NCI-H2227 (cell line): Measurements from ENCODE around the gene MROH2A.
A peak's percentile ranks its signal among the peaks of the same experiment; 100 is the strongest.

Experiments
- DNase-seq: peaks from one replicate; lab custom pipeline; 2025; ENCODE audit not compliant: unreplicated experiment; lab: John Stamatoyannopoulos, UW

MROH2A gene

DNA sequence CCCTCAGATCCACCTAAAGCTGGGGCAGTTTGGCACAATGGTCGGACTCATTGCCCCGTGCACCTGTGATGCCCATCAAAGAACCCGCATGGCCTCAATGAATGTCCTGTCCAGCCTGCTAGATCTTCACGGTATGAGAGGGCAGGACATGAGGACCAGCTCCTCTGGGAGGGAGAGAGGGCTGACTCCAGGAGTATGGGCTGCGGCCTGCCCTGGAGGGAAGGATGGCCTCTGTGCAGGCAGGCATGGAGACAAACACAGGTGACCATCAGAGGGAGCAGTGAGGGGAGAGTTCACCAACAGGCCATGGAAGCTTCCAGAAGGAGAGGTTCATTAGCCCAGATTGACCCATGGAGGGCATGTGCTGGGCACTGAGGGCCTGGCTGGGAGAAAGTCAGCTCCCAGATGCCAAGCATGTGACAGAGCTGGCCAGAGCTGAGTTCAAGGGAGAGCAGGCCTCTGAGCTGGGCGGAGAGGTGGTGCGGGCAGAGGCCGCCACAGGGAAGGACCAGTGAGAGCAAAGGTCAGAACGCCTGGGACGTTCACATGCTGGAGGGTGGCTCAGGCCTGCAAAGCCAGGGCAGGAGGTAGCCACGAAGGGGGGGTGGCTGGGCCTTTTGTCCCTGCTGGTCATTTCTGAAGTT, 40.0 kb downstream of the MROH2A start:
- DNase-seq: no peak

DNA sequence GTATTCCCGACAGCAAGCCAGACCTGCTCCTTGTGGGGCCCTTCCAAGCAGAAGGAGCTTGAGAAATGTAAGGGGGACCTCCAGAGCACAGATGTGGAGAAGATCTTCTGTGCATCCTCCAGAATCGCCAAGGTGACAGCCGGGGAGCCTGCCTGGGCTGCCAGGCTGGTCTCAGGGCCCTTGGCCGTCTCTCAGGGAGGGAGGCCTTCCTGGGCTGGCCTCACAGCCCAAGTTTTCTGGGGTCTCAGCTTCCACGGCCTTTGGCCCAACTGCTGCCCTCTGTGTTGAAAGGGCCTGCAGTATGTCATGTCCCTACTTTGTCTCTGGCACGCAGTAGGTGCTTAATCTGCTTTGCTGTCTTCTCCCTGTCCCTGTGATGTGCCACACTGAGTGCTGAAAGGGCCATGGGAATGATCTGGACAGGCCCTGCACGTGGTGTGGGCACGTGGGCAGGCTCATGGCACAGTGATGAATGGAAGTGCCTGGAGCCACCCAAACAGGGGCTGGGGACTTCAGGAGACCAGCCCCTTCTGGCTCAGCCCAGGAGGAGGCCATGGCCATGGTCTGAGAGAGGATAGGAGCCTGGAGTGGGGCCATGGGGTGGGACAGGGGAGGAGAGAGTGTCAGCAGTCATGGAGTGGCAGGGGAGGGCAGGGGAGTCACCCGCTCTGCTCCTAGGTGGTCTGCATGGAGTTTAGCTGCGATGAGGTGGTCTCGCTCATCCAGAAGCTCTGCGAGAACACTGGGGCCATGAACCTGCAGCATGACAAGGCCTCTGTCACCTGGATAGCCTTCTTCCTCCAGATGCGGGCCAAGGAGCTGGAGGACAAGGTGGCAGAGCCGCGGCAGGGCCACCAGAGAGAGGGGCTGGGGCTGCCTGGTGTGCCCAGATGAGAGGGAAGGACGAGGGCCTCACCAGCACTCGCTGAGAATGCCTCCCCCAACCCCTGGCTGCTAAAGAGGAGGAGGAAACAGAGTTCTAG, 40.8 kb downstream of the MROH2A start:
- DNase-seq: no peak

GRCh38 chr2:233819884-233820773, 42.0 kb downstream of the MROH2A start:
- no peak for DNase-seq

DNA sequence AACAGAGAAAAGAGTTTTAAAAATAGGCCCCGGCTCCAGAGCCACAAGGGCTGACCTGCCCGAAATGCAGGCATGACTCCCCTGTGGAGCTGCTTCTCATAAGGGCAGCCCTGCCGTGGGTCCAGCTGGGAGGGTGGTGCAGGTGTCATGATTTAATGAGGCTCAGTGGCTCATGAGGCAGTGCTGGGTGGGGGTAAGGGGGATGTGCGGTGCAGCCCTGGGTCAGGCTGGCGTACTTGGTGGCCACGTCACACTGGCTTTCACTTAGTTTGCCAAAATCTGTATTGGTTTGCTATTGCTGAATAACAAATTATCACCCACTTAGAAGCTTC, 42.6 kb downstream of the MROH2A start:
- no peak for DNase-seq

- DNase-seq: no peak
Measured at GRCh38 chr2:233821196-233821595, 43.1 kb downstream of the MROH2A start.

GRCh38 chr2:233821709-233822100, 43.6 kb downstream of the MROH2A start:
- DNase-seq: no peak

DNA sequence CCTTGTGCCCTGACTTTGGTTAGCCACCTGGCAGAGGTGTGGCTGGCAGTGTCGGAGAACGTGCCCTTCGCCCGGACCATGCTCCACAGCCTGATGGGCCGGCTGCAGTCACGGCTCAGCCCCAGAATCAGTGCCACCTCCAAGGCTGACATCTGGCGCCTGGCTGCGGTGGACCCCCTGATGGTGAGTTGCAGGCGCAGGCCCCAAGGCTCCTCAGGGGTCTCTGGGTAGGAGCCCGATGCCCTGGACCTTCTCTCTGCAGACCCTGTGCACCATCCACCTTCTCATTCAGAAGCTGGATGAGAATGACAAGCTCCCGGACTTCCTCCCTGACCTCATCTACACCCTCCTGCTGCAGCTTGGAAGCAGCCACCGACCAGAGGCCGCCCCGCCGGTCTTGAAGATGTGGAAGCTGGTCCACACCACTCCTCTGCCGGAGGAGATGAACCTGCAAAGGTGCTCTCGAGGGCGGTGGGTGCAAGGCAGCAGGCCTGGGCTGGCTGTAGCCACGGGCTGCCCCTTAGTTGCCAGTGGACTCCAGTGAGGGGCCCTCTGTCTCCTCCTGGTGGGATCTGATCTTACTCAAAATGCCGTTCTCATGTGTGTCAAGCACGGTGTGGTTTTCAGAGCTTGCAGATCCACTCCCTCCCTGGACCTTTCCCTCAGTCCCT, 44.1 kb downstream of the MROH2A start:
- no peak for DNase-seq

DNA sequence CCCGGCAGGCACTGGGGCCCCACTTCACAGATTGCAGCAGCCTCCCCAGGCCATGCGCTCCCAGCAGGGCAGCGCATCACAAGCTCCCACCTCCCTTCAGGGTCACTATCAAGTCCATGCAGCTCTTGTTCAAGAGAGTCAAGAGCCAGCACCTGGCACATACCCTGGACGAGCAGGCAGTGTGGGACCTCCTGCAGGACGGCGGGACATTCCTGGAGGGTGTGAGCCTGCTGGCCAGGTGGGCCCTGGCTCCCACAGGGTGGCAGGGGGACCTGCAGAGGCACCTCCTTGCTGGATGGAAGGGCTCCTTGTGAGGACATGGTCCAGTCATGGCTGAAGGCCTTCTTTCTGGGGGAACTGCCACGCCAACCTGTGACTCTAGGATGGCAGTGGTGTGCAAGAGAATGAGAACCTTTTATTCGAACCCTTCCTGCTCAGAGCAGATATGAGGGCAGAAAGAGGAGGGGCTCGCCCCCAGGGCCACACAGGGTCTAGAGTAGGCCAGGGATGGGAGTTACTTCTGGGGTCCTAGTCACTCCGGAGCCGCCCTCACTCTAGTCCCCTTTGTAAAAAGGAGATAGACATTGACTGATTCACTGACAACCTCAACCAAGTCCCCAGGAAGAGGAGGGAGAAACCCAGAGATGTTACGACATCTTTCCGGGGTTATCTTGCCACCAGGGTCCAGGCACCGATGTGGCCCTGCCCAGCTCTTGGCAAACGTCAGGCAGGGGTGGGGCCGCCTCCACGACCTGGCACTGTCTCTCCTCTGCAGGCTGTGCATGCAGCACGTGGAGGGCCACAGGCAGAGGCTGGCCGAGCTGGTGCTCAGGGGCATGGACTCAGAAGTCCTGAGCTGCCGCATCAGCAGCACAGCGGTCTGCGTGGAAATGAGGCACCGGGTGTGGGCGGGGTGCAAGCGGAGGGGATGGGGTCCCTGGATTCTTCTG, 44.9 kb downstream of the MROH2A start:
- no peak for DNase-seq

- no peak for DNase-seq
Measured at GRCh38 chr2:233823731-233824121, 45.6 kb downstream of the MROH2A start.

DNA sequence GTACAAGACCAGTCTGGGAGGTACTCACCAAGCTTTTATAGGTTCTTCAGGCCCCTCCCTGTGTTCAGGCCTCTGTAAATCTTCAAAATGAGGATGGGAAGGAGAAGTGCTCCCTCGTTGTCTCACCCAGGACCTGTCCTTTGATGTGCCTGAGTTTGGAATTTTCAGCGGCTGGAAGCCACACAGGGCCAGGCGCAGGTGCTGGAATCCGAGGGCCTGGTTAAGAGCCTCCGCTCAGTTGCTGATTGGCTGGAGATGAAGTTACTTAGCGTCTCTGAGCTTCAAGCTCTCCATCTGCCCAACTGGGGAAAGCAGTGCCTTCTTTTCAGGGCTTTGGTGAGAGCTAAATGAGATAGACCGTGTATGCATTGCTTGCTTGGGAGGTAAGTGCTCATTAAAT, 46.2 kb downstream of the MROH2A start:
- no peak for DNase-seq

GRCh38 chr2:233828546-233829192, 50.5 kb downstream of the MROH2A start:
- no peak for DNase-seq

DNA sequence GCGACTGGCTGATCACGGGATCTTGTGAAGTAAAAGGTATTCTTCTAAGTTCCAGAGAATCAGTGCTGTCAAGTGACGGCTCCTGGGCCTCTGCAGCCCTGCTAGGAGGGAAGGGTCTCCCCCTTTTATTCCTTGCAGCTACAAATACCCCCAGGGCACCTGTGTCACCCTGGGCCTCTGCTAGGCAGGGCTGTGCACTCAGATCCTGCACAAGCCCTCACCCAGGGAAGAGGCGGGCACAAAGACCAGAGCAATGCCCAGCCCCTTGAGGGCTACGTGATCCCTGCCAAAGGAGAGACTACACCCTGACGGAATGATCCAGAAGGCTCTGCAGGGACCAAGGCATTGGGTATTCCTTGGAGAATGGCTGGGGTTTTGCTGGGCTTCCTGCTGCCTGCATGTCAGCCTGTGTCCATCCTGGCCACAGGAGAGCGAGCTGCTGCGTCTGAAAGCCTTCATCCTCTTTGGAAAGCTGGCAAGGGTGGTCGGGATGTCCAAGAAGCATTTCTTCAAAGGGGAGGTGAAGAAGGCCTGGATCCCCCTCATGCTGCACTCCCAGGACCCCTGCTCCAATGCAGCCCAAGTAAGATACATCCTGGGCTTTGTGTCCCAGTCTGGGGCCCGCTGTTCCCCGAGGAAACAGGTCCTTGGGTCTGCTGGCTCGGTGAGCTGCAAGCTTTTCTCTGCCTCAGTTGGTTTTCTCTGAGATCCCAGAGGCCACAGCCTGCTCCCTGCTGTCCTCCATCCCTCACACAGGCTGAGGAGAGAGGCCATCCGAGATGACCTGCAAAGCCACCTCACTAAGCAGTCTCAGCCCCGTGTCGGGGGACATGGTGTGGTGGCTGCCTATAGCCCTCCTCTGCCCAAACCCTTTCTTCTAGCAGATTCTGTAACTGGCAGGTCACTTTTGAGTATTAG, 51.3 kb downstream of the MROH2A start:
- DNase-seq: no peak

DNA sequence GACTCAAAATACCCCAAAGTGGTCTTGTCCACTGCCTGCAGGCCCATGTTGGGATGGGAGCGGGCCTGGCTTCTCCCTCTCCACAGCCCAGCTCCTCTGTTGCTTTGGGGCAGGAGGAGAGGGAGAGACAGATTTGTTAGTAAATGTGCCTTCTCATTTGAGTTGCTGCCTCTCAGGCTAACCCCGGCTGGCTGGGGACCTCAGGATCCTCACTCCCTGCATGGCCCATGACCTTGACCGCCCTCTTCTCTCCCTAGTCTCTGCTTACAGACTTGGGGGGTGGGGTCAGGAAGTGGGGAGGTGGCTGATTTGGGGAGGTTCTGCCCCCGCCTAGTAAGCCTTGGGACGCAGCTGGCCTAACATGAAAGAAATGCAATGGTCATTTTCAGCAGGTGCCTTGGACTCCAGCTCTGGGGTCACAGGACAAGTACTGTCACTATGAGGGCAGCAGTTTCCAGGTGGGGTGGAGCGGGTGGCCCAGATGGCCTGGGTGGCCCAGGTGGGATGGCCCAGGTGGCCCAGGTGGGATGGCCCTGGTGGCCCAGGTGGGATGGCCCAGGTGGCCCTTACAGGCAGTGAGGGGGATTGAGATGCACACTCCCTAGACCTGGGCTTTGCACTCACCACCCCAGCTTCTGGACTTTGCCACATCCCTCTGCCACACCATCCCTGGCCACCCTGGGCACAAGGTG, 52.1 kb downstream of the MROH2A start:
- DNase-seq: no peak

- no peak for DNase-seq
Measured at GRCh38 chr2:233831011-233831721, 53.0 kb downstream of the MROH2A start.

GRCh38 chr2:233831861-233832260, 53.7 kb downstream of the MROH2A start:
- no peak for DNase-seq

DNA sequence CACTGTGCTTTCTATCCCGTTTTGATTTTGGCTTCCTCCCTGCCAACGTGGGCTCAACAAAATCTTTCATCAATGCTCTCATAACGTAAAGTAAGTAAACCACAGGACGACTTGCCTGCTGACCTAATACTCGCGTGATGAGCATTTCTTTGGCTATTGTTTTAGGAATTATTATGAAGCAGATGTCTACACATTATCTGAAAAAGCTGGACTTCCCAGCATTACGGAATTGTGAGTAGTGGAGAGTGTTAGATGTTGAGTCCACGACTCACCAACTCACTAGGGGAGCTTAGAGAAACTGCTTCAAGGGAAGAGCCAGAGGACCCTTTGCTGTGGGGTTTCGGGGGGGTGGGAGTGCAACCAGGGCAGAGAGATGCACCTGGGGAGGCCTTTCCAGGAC, 54.3 kb downstream of the MROH2A start:
- DNase-seq: no peak

DNA sequence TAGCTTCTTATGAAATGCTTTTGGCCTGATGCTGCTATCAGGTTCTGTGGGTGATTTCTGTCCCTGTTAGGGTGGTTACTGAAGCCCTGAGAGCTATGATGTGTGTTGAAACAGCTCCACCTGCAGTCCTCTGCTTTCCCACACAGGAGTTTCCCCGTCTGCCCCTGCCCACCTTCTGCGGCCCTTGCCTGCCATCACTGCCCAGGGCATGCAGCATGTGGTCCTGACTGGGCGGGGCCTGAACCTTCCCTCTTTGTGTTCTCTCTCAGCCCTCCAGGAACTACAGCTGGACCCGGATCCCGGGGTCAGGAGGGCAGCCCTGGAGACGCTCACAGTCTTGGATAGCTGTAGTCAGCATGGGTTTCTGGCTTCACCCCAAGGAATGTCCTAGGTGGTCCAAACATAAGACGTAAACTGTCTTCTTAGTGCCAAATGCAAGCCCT, 54.8 kb downstream of the MROH2A start:
- peak; percentile 27 for DNase-seq
